ENCODE results near the gene AFF2.
"Not testable (repeated sequence)": the region's sequence is repeated elsewhere in the genome, so short reads cannot be mapped to it uniquely, and the experiment has no call there.

The AFF2 gene

GRCh38 chrX:148658115-148658730, 157.8 kb downstream of the AFF2 start:
- no peak for DNase-seq (ENCODE audit: insufficient read length)
- no peak for FAIRE-seq
- no peak for TF ChIP-seq POLR2A (IDR thresholded peaks at IDR 0.05; ENCODE audit: low read depth, low read length)
- no peak for TF ChIP-seq POLR2AphosphoS5 (IDR thresholded peaks at IDR 0.05; ENCODE audit: low read depth, low read length)
- TF ChIP-seq TAF1 (IDR thresholded peaks at IDR 0.05; ENCODE audit: borderline replicate concordance, low read depth, low read length) = no peak

- TF ChIP-seq POLR2A (IDR thresholded peaks at IDR 0.05; ENCODE audit: low read depth, low read length) (no peak), TAF1 (IDR thresholded peaks at IDR 0.05; ENCODE audit: borderline replicate concordance, low read depth, low read length) (no peak), POLR2AphosphoS5 (IDR thresholded peaks at IDR 0.05; ENCODE audit: low read depth, low read length) (no peak)
- FAIRE-seq (no peak), DNase-seq (ENCODE audit: insufficient read length) (no peak)
Observed at GRCh38 chrX:148659481-148659880, 159.1 kb downstream of the AFF2 start.

- FAIRE-seq (no peak), DNase-seq (ENCODE audit: insufficient read length) (no peak)
- no peak for TF ChIP-seq POLR2A (IDR thresholded peaks at IDR 0.05; ENCODE audit: low read depth, low read length)
- no peak for TF ChIP-seq POLR2AphosphoS5 (IDR thresholded peaks at IDR 0.05; ENCODE audit: low read depth, low read length)
- TF ChIP-seq TAF1 (IDR thresholded peaks at IDR 0.05; ENCODE audit: borderline replicate concordance, low read depth, low read length) = no peak
Observed at GRCh38 chrX:148661035-148661434, 160.6 kb downstream of the AFF2 start.

DNA sequence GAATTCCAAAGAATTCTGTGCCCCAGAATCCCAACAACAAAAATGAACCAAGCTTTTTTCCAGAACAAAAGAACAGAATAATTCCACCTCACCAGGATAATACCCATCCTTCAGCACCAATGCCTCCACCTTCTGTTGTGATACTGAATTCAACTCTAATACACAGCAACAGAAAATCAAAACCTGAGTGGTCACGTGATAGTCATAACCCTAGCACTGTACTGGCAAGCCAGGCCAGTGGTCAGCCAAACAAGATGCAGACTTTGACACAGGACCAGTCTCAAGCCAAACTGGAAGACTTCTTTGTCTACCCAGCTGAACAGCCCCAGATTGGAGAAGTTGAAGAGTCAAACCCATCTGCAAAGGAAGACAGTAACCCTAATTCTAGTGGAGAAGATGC, 161.6 kb downstream of the AFF2 start:
- DNase-seq (ENCODE audit: insufficient read length) = no peak
- FAIRE-seq = no peak
- TF ChIP-seq POLR2A (IDR thresholded peaks at IDR 0.05; ENCODE audit: low read depth, low read length) = no peak
- no peak for TF ChIP-seq POLR2AphosphoS5 (IDR thresholded peaks at IDR 0.05; ENCODE audit: low read depth, low read length)
- TF ChIP-seq TAF1 (IDR thresholded peaks at IDR 0.05; ENCODE audit: borderline replicate concordance, low read depth, low read length) = no peak

- FAIRE-seq = no peak
- DNase-seq (ENCODE audit: insufficient read length) = no peak
- TF ChIP-seq TAF1 (IDR thresholded peaks at IDR 0.05; ENCODE audit: borderline replicate concordance, low read depth, low read length) (no peak), POLR2A (IDR thresholded peaks at IDR 0.05; ENCODE audit: low read depth, low read length) (no peak), POLR2AphosphoS5 (IDR thresholded peaks at IDR 0.05; ENCODE audit: low read depth, low read length) (no peak)
Observed at GRCh38 chrX:148664171-148664570, 163.8 kb downstream of the AFF2 start.

DNA sequence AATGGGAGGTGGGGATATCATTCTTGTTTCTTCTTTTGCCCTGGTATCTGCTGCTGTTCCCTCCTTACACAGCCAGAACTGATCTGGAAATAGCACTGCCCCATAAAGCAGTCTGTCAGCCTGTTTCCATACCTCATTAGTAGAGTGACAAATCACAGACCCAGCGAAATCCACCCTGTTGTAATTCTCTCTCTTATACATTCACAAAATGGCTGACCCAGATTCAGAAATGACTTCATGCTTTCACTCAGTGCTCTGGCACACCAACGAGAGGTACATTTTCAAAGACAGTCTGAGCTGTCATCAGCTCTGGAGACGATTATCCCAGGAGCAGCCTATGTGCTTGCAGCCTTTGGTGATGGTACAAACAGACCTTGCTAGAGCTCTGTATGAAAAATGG, 164.6 kb downstream of the AFF2 start:
- FAIRE-seq = no peak
- no peak for DNase-seq (ENCODE audit: insufficient read length)
- TF ChIP-seq POLR2A (IDR thresholded peaks at IDR 0.05; ENCODE audit: low read depth, low read length) (no peak), TAF1 (IDR thresholded peaks at IDR 0.05; ENCODE audit: borderline replicate concordance, low read depth, low read length) (no peak), POLR2AphosphoS5 (IDR thresholded peaks at IDR 0.05; ENCODE audit: low read depth, low read length) (no peak)

GRCh38 chrX:148669175-148669574, 168.8 kb downstream of the AFF2 start:
- not testable (repeated sequence) for FAIRE-seq; DNase-seq (ENCODE audit: insufficient read length)

DNA sequence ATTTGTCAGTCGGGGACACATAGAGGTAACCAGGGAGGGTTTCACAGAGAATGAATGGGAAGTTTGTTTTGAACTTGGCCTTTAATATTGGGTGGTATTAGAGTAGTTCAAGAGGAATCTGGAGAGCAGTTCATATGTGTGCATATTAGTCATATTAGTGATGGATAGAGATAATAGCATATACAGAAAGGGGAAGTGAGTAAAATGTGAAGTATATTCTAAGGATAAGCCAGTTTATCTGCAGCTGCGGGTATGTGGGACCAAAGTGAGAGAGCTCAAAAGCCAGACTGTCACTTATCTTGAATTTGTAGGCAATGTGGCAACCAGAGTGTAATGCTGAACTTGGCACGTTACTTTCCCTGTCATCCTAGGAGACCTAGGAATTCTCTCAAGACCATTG, 169.9 kb downstream of the AFF2 start:
- no peak for TF ChIP-seq POLR2A (IDR thresholded peaks at IDR 0.05; ENCODE audit: low read depth, low read length)
- TF ChIP-seq TAF1 (IDR thresholded peaks at IDR 0.05; ENCODE audit: borderline replicate concordance, low read depth, low read length) = no peak
- TF ChIP-seq POLR2AphosphoS5 (IDR thresholded peaks at IDR 0.05; ENCODE audit: low read depth, low read length) = no peak
- FAIRE-seq (no peak), DNase-seq (ENCODE audit: insufficient read length) (no peak)

- TF ChIP-seq TAF1 (IDR thresholded peaks at IDR 0.05; ENCODE audit: borderline replicate concordance, low read depth, low read length) (no peak), POLR2AphosphoS5 (IDR thresholded peaks at IDR 0.05; ENCODE audit: low read depth, low read length) (no peak), POLR2A (IDR thresholded peaks at IDR 0.05; ENCODE audit: low read depth, low read length) (no peak)
- FAIRE-seq = no peak
- no peak for DNase-seq (ENCODE audit: insufficient read length)
Observed at GRCh38 chrX:148672517-148672916, 172.1 kb downstream of the AFF2 start.

GRCh38 chrX:148681605-148682004, 181.2 kb downstream of the AFF2 start:
- TF ChIP-seq POLR2A (IDR thresholded peaks at IDR 0.05; ENCODE audit: low read depth, low read length) (no peak), POLR2AphosphoS5 (IDR thresholded peaks at IDR 0.05; ENCODE audit: low read depth, low read length) (no peak), TAF1 (IDR thresholded peaks at IDR 0.05; ENCODE audit: borderline replicate concordance, low read depth, low read length) (no peak)
- DNase-seq (ENCODE audit: insufficient read length) (no peak), FAIRE-seq (no peak)

GRCh38 chrX:148682206-148682605, 181.8 kb downstream of the AFF2 start:
- DNase-seq (ENCODE audit: insufficient read length) (no peak), FAIRE-seq (no peak)

DNA sequence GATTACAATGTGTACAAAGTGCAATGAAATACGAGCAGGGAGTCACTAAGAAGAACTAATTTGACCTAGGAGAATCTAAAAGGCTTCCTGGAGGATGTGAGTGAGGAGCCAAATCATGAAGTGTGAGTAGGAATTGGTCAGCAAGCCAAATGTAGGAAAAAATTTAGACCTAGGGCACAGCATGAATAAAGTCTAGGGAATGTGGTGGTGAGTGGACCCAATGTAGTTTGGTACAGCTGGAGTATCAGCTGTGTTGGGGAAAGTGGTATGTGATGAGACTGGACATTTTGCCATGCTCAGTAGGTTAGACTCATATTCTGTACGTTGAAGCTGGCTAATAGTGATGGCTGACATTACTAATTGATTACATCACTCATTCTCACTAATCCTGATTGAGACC, 191.0 kb downstream of the AFF2 start:
- no peak for DNase-seq (ENCODE audit: insufficient read length)
- no peak for FAIRE-seq
- TF ChIP-seq POLR2A (IDR thresholded peaks at IDR 0.05; ENCODE audit: low read depth, low read length) = no peak
- no peak for TF ChIP-seq TAF1 (IDR thresholded peaks at IDR 0.05; ENCODE audit: borderline replicate concordance, low read depth, low read length)
- no peak for TF ChIP-seq POLR2AphosphoS5 (IDR thresholded peaks at IDR 0.05; ENCODE audit: low read depth, low read length)

More at GRCh38 chrX:148682206-148682605, 181.8 kb downstream of the AFF2 start:
- TF ChIP-seq POLR2A (IDR thresholded peaks at IDR 0.05; ENCODE audit: low read depth, low read length) (no peak), TAF1 (IDR thresholded peaks at IDR 0.05; ENCODE audit: borderline replicate concordance, low read depth, low read length) (no peak)

DNA sequence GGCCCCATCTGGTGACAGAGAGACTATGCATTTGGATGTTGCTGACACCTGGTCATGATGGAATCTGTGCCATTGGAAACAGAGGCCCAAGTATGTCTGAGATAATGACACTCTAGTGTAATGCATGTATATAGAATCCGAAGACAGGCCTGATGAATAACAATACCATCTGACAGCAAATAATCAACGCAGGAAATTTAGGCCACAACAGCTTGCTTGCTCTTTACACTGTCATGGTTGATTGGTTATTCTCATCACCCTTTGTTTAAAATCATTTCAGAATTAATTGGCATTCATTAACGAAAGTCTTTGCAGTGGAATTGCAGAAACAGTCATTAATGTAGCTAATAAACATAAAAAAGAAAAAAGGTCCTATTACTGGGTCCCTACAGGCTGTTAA, 194.8 kb downstream of the AFF2 start:
- TF ChIP-seq POLR2A (IDR thresholded peaks at IDR 0.05; ENCODE audit: low read depth, low read length) = no peak
- TF ChIP-seq POLR2AphosphoS5 (IDR thresholded peaks at IDR 0.05; ENCODE audit: low read depth, low read length) = no peak
- FAIRE-seq (no peak), DNase-seq (ENCODE audit: insufficient read length) (no peak)

All from GM12892 (cell line).